OCI-LY1 (cell line): ENCODE data around the gene LRRC1.

Experiments
- CTCF ChIP-seq: fragments of 200-600 bp; sonication (generic), shearing (Covaris generic); IDR thresholded peaks from 2 replicates; pipeline ENCODE4 v1.5.1; 2017; ENCODE audit warnings: mild to moderate bottlenecking, antibody characterized with exemption, low read length, moderate library complexity, mixed read lengths
- EZH2 ChIP-seq: fragments of 200-600 bp; sonication (generic), shearing (Covaris generic); IDR thresholded peaks from 2 replicates; pipeline ENCODE4 v1.8.0; 2017; ENCODE audit warnings: borderline replicate concordance, mixed run types, mild to moderate bottlenecking, antibody characterized with exemption, low read length, moderate library complexity, mixed read lengths

- TF ChIP-seq EZH2 (no peak), CTCF (no peak)
Observed at GRCh38 chr6:53929821-53930120, 135.0 kb downstream of the LRRC1 start.
